GM12878 (cell line): ENCODE measurements around the gene NELFB.

Experiments used
- CTCF ChIP-seq, 3 experiments: IDR thresholded peaks in 2 of 3; conservative IDR thresholded peaks in 1 of 3; 2 replicates each; pipeline ENCODE4 v1.5.1; 2011; ENCODE audit warnings: low read depth in 3 of 3, low read length in 3 of 3, mild to moderate bottlenecking in 3 of 3, control low read depth in 2 of 3, moderate library complexity in 2 of 3, inconsistent platforms in 1 of 3, mixed read lengths in 1 of 3; ENCODE audit not compliant: control insufficient read depth in 2 of 3, insufficient read depth in 1 of 3; ENCODE audit errors: extremely low read depth in 1 of 3
- EGR1 ChIP-seq, 2 experiments: IDR thresholded peaks; 1 replicate in 1 of 2; 2 replicates in 1 of 2; pipeline ENCODE4 v1.6.1; 2011 to 2012; ENCODE audit warnings: low read depth in 2 of 2, low read length in 2 of 2, borderline replicate concordance in 1 of 2, mild to moderate bottlenecking in 1 of 2, moderate library complexity in 1 of 2
- EZH2 ChIP-seq: IDR thresholded peaks from 2 replicates; pipeline ENCODE4 v1.6.1; 2012; ENCODE audit warnings: low read depth, mild to moderate bottlenecking, control low read depth, inconsistent platforms, low read length, borderline replicate concordance; ENCODE audit not compliant: control insufficient read depth
- IKZF1 ChIP-seq: fragments of 450-650 bp; conservative IDR thresholded peaks from 2 replicates; pipeline ENCODE4 v1.6.1; 2017; ENCODE audit warnings: antibody characterized with exemption, mild to moderate bottlenecking
- POLR2A ChIP-seq: IDR thresholded peaks from 2 replicates; pipeline ENCODE4 v1.6.1; 2011; ENCODE audit warnings: low read depth, mild to moderate bottlenecking, low read length
- REST ChIP-seq: IDR thresholded peaks from 2 replicates; pipeline ENCODE4 v1.6.1; 2012; ENCODE audit warnings: mild to moderate bottlenecking, low read depth, low read length

- TF ChIP-seq CTCF (IDR thresholded peaks at IDR 0.05 in 2 of 3, conservative IDR thresholded peaks at IDR 0.05 in 1 of 3; ENCODE audit: control insufficient read depth in 2 of 3, extremely low read depth in 1 of 3, insufficient read depth in 1 of 3, low read depth in 3 of 3, low read length in 3 of 3) (no peak), POLR2A (no peak), EGR1 (IDR thresholded peaks at IDR 0.05; ENCODE audit: borderline replicate concordance in 1 of 2, low read depth in 2 of 2, low read length in 2 of 2) (no peak), REST (no peak), EZH2 (no peak), IKZF1 (no peak)
Observed at GRCh38 chr9:137319739-137320551, 64.8 kb downstream of the NELFB start.
